ENCODE results near the gene SRXN1. TPM values are rescaled to one million over a fixed set of nuclear protein-coding genes. Genes with fewer than 3 reads are reported as not detected.

SRXN1 gene
- polyA plus RNA-seq (2011; rRNA removed) = 64.6 and 66.4 TPM in 2 replicates
- polyA minus RNA-seq (2011; rRNA and poly(A)+ RNA removed) = 50.9 and 51.9 TPM in 2 replicates

- CTCF ChIA-PET = interaction anchor here (1.0 kb wide), 1 partner anchor 14 kb away, joined by 3 read pairs; no protein-coding TSS in a partner anchor
- Histone ChIP-seq H3K4me3 (ENCODE audit: low read depth, low read length) (peak within 1 kb of the TSS; percentile 98), H3K9me3 (ENCODE audit: control insufficient read depth, insufficient read depth, low read length) (no peaks in the 10 kb centered on the region; the same call in 1 of the 2 replicates), H3K27ac (ENCODE audit: low read depth, low read length) (peak within 1 kb of the TSS; percentile 65), H3K27me3 (ENCODE audit: control insufficient read depth, insufficient read depth, low read length) (peaks cover under 1% of the 10 kb centered on the region)
- POLR2A ChIA-PET = no interaction called here
- peak; percentile 81 for DNase-seq (ENCODE audit: low read depth, low spot score)
- TF ChIP-seq CTCF (IDR thresholded peaks at IDR 0.05; ENCODE audit: low read depth, low read length) = peak; percentile 43
Measured at GRCh38 chr20:653110-653589, at the start of gene SRXN1. Gene SRXN1, minus strand, starts transcription at chr20:653200. Its CDS starts 15 bp downstream, at chr20:653185.

- no peak for DNase-seq (ENCODE audit: low read depth, low spot score)
- CTCF ChIA-PET = no interaction called here
Measured at GRCh38 chr20:701401-702129, 48.6 kb upstream of the SRXN1 start.

GRCh38 chr20:699811-700338 is 46.9 kb upstream of the SRXN1 start:
- H3K27ac ChIP-seq (ENCODE audit: low read depth, low read length) = no peak overlapping the region
- H3K9me3 ChIP-seq (ENCODE audit: control insufficient read depth, insufficient read depth, low read length) = no peaks in the 10 kb centered on the region
- no peak for DNase-seq (ENCODE audit: low read depth, low spot score)
- no peak for TF ChIP-seq CTCF (IDR thresholded peaks at IDR 0.05; ENCODE audit: low read depth, low read length)
- CTCF ChIA-PET = interaction anchor here (0.7 to 1.1 kb wide), 2 partner anchors 14 to 37 kb away, joined by 3 read pairs; no protein-coding TSS in a partner anchor
- no peak overlapping the region for H3K4me3 ChIP-seq (ENCODE audit: low read depth, low read length)
- POLR2A ChIA-PET = no interaction called here
- peaks cover 11% of the 10 kb centered on the region for H3K27me3 ChIP-seq (ENCODE audit: control insufficient read depth, insufficient read depth, low read length)

More at GRCh38 chr20:701401-702129, 48.6 kb upstream of the SRXN1 start:
- no peaks in the 10 kb centered on the region for H3K9me3 ChIP-seq (ENCODE audit: control insufficient read depth, insufficient read depth, low read length)
- TF ChIP-seq CTCF (IDR thresholded peaks at IDR 0.05; ENCODE audit: low read depth, low read length) = no peak
- no peak overlapping the region for H3K27ac ChIP-seq (ENCODE audit: low read depth, low read length)
- H3K4me3 ChIP-seq (ENCODE audit: low read depth, low read length) = no peak overlapping the region
- H3K27me3 ChIP-seq (ENCODE audit: control insufficient read depth, insufficient read depth, low read length) = peaks cover 11% of the 10 kb centered on the region
- POLR2A ChIA-PET = no interaction called here

GRCh38 chr20:699342-699741 is 46.3 kb upstream of the SRXN1 start:
- Histone ChIP-seq H3K4me3 (ENCODE audit: low read depth, low read length) (no peak overlapping the region), H3K27me3 (ENCODE audit: control insufficient read depth, insufficient read depth, low read length) (peaks cover 11% of the 10 kb centered on the region), H3K27ac (ENCODE audit: low read depth, low read length) (no peak overlapping the region), H3K9me3 (ENCODE audit: control insufficient read depth, insufficient read depth, low read length) (no peaks in the 10 kb centered on the region)
- CTCF ChIA-PET = no interaction called here
- POLR2A ChIA-PET = no interaction called here
- TF ChIP-seq CTCF (IDR thresholded peaks at IDR 0.05; ENCODE audit: low read depth, low read length) = no peak
- DNase-seq (ENCODE audit: low read depth, low spot score) = no peak

- POLR2A ChIA-PET = no interaction called here
- no peak for TF ChIP-seq CTCF (IDR thresholded peaks at IDR 0.05; ENCODE audit: low read depth, low read length)
- Histone ChIP-seq H3K9me3 (ENCODE audit: control insufficient read depth, insufficient read depth, low read length) (no peaks in the 10 kb centered on the region), H3K27ac (ENCODE audit: low read depth, low read length) (no peak overlapping the region), H3K4me3 (ENCODE audit: low read depth, low read length) (no peak overlapping the region), H3K27me3 (ENCODE audit: control insufficient read depth, insufficient read depth, low read length) (peaks cover 11% of the 10 kb centered on the region)
- CTCF ChIA-PET = no interaction called here
- DNase-seq (ENCODE audit: low read depth, low spot score) = no peak
Measured at GRCh38 chr20:698276-698675, 45.3 kb upstream of the SRXN1 start.

Measured in AG04450 (cell line).